ENCODE results near the gene NUDT8.
A peak's percentile ranks its signal among the peaks of the same experiment; 100 is the strongest.

DNA sequence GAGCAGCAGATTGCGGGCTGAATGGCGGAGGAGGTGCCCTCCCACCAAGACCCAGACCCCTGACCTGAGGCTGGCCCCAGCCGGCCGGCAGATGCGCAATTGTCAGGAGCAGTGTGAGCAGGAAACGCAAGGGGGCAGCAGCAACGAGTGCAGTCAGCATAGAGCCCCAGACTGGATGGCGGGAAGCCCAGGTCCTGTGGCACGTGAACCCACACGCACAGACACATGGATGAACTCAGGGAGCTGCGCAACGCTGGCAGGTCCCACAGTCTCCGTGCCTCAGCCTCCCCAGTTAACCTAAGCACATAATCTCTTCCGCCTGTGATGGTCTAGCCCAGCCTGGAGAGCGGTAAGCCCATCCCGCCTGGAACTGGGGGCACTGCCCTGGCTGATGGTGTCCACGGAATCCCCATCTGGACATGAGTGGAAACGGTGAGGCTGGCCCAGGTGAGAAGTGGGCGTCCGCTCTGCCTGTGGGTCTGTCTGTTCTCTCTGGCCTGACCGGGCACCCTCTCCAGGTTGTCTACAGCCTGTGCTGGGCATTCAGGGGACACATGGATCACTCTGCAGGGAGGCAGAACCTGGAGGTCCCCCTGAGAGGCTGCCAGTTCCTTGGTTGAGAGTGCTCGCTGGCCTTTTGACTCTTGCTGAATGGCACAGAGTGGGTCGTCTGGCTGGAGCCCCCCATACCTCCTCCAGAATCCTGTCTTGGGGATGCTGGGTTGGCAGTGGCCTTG, 10.5 kb upstream of the NUDT8 start:
- TF ChIP-seq CTCF (IDR thresholded peaks at IDR 0.05) (peak; percentile 67), EZH2 (IDR thresholded peaks at IDR 0.05; ENCODE audit: borderline replicate concordance, insufficient read depth, low read depth, low read length, poor library complexity, severe bottlenecking) (no peak)

All from B cell (primary cell).